SK-N-SH (cell line): Measurements from ENCODE around the gene RAPGEF2. TPM values are rescaled to one million over a fixed set of nuclear protein-coding genes. Genes with fewer than 3 reads are reported as not detected.

Experiments
- CTCF ChIA-PET: fragments of 300-600, 350-600 bp; formaldehyde crosslinking; extraction: SDS; loops from one replicate; lab custom pipeline; 2021; lab: Yijun Ruan, JAX
- POLR2A ChIA-PET: fragments of 350-600 bp; sonication (Branson Sonifier 250); formaldehyde crosslinking; extraction: SDS; loops from one replicate; lab custom pipeline; 2020; ENCODE audit warnings: antibody characterized with exemption, inconsistent platforms; lab: Yijun Ruan, JAX
- DNase-seq: peaks from one replicate; pipeline ENCODE4 v3.0.0; 2012
- H2AFZ ChIP-seq: fragments of 200-600 bp; sonication (generic); 2 replicates; pipeline ENCODE4 v1.8.1; 2016; ENCODE audit warnings: antibody characterized with exemption, mild to moderate bottlenecking, low read depth
- H3F3A ChIP-seq: fragments of 200-600 bp; sonication (generic); replicated peaks from 2 replicates; pipeline ENCODE3; 2016; ENCODE audit warnings: antibody characterized with exemption, mild to moderate bottlenecking; ENCODE audit not compliant: insufficient read depth
- H3K27ac ChIP-seq, 2 experiments: fragments of 200-500 bp in 1 of 2; fragments of 200-600 bp in 1 of 2; sonication (Bioruptor generic) in 1 of 2; sonication (generic), shearing (Covaris generic) in 1 of 2; 2 replicates each; pipeline versions ENCODE4 v1.5.1 to v1.6.1; 2014 to 2016; ENCODE audit warnings: low read depth in 2 of 2, inconsistent platforms in 1 of 2, low read length in 1 of 2, mild to moderate bottlenecking in 1 of 2, mixed read lengths in 1 of 2
- H3K27me3 ChIP-seq: fragments of 200-600 bp; sonication (generic), shearing (Covaris generic); 2 replicates; pipeline ENCODE4 v1.6.1; 2016; ENCODE audit warnings: mixed run types; ENCODE audit not compliant: insufficient read depth
- H3K36me3 ChIP-seq, 2 experiments: fragments of 200-500 bp in 1 of 2; fragments of 200-600 bp in 1 of 2; sonication (Bioruptor generic) in 1 of 2; sonication (generic) in 1 of 2; replicated peaks in 1 of 2; 2 replicates each; pipeline versions ENCODE3 to v1.5.1; 2014 to 2016; ENCODE audit warnings: low read length in 1 of 2, mild to moderate bottlenecking in 1 of 2; ENCODE audit not compliant: insufficient read depth in 2 of 2, control insufficient read depth in 1 of 2
- H3K4me1 ChIP-seq, 2 experiments: fragments of 200-500 bp in 1 of 2; fragments of 200-600 bp in 1 of 2; sonication (Bioruptor generic) in 1 of 2; sonication (generic), shearing (Covaris generic) in 1 of 2; 2 replicates each; pipeline versions ENCODE4 v1.5.1 to v1.6.1; 2014 to 2016; ENCODE audit warnings: low read depth in 1 of 2, low read length in 1 of 2, mixed run types in 1 of 2; ENCODE audit not compliant: insufficient read depth in 2 of 2, control insufficient read depth in 1 of 2
- H3K4me2 ChIP-seq: fragments of 200-600 bp; sonication (generic), shearing (Covaris generic); 2 replicates; pipeline ENCODE4 v1.6.1; 2017; ENCODE audit warnings: mixed run types
- H3K4me3 ChIP-seq, 2 experiments: fragments of 200-500 bp in 1 of 2; fragments of 200-600 bp in 1 of 2; sonication (Bioruptor generic) in 1 of 2; sonication (generic), shearing (Covaris generic) in 1 of 2; 2 replicates each; pipeline versions ENCODE4 v1.5.1 to v1.8.1; 2014 to 2016; ENCODE audit warnings: low read depth in 2 of 2, inconsistent platforms in 1 of 2, low read length in 1 of 2, mild to moderate bottlenecking in 1 of 2, mixed read lengths in 1 of 2, moderate library complexity in 1 of 2
- H3K79me2 ChIP-seq: fragments of 200-600 bp; sonication (generic); 2 replicates; pipeline ENCODE4 v1.8.1; 2017; ENCODE audit warnings: mild to moderate bottlenecking; ENCODE audit not compliant: insufficient read depth
- H3K9ac ChIP-seq: fragments of 200-600 bp; sonication (generic); 2 replicates; pipeline ENCODE4 v1.6.1; 2017; ENCODE audit warnings: mixed run types
- H3K9me2 ChIP-seq: fragments of 200-600 bp; sonication (generic); 2 replicates; pipeline ENCODE4 v1.6.1; 2017; ENCODE audit warnings: mixed run types
- H3K9me3 ChIP-seq: fragments of 200-600 bp; sonication (generic); 2 replicates; pipeline ENCODE4 v1.6.1; 2017; ENCODE audit warnings: mixed run types, mild to moderate bottlenecking, moderate library complexity
- H4K20me1 ChIP-seq: fragments of 200-600 bp; sonication (generic); 2 replicates; pipeline ENCODE4 v1.6.1; 2017; ENCODE audit warnings: mild to moderate bottlenecking, mixed run types; ENCODE audit not compliant: insufficient read depth
- CHD2 ChIP-seq: fragments of 150-350 bp; IDR thresholded peaks from 2 replicates; pipeline ENCODE4 v1.6.1; 2018; ENCODE audit warnings: low read length; ENCODE audit not compliant: partially characterized antibody
- EZH2phosphoT487 ChIP-seq: fragments of 200-600 bp; sonication (generic); IDR thresholded peaks from 2 replicates; pipeline ENCODE4 v1.6.1; 2017; ENCODE audit warnings: low read depth, mixed run types, mild to moderate bottlenecking, antibody characterized with exemption, moderate library complexity, borderline replicate concordance
- FOXJ3 ChIP-seq: sonication (generic); formaldehyde crosslinking; IDR thresholded peaks from 2 replicates; pipeline ENCODE4 v1.5.1; 2020; ENCODE audit warnings: mild to moderate bottlenecking, missing genetic modification reagents
- FOXM1 ChIP-seq: IDR thresholded peaks from 2 replicates; pipeline ENCODE4 v1.4.0; 2012; ENCODE audit warnings: low read depth, mild to moderate bottlenecking
- JUND ChIP-seq: IDR thresholded peaks from 2 replicates; pipeline ENCODE4 v1.4.0; 2012
- NFIC ChIP-seq: IDR thresholded peaks from 2 replicates; pipeline ENCODE4 v1.4.0; 2012; ENCODE audit warnings: borderline replicate concordance
- RAD21 ChIP-seq: IDR thresholded peaks from 2 replicates; pipeline ENCODE4 v1.6.1; 2012; ENCODE audit warnings: mild to moderate bottlenecking, low read length
- RFX5 ChIP-seq: IDR thresholded peaks from 2 replicates; pipeline ENCODE4 v1.6.1; 2012; ENCODE audit warnings: mild to moderate bottlenecking, improper control_type of control experiment, low read length
- RXRA ChIP-seq: IDR thresholded peaks from 2 replicates; pipeline ENCODE4 v1.4.0; 2012; ENCODE audit warnings: low read depth, mild to moderate bottlenecking, borderline replicate concordance
- SMC3 ChIP-seq: IDR thresholded peaks from 2 replicates; pipeline ENCODE4 v1.6.1; 2012; ENCODE audit warnings: low read depth, low read length, improper control_type of control experiment
- TAF1 ChIP-seq: IDR thresholded peaks from 2 replicates; pipeline ENCODE4 v1.6.1; 2012; ENCODE audit warnings: low read depth, mild to moderate bottlenecking, low read length, moderate library complexity, borderline replicate concordance
- TEAD4 ChIP-seq: IDR thresholded peaks from 2 replicates; pipeline ENCODE4 v1.4.0; 2012; ENCODE audit warnings: mild to moderate bottlenecking, borderline replicate concordance; ENCODE audit not compliant: insufficient read depth
- WGBS: methylation state at CpG from one replicate; pipeline ENCODE4 v1.1.6; 2017; ENCODE audit warnings: low lambda C conversion rate; 5-methylcytosine and 5-hydroxymethylcytosine counted together
- polyA plus RNA-seq, 3 experiments: library from polyadenylated mRNA; depleted of rRNA; stranded (reverse); fragments of >200 nt; gene quantifications; 2 replicates each; pipeline ENCODE4 v1.2.3, GENCODE V29; 2012
- TF ChIP-seq, protein P1 (sequence below): IDR thresholded peaks from 2 replicates; pipeline ENCODE4; 2012
- TF ChIP-seq, protein P2 (sequence below): fragments of 200-600 bp; sonication (generic); IDR thresholded peaks from 2 replicates; pipeline ENCODE4 v1.6.1; 2017; ENCODE audit warnings: antibody characterized with exemption, mild to moderate bottlenecking, moderate library complexity
- TF ChIP-seq, protein P3 (sequence below): IDR thresholded peaks from 2 replicates; pipeline ENCODE4 v1.4.0; 2012; ENCODE audit warnings: low read depth

The RAPGEF2 gene
- polyA plus RNA-seq, 1 of the 3 experiments (the other 2 are of a cell fraction): 19.2 TPM

DNA sequence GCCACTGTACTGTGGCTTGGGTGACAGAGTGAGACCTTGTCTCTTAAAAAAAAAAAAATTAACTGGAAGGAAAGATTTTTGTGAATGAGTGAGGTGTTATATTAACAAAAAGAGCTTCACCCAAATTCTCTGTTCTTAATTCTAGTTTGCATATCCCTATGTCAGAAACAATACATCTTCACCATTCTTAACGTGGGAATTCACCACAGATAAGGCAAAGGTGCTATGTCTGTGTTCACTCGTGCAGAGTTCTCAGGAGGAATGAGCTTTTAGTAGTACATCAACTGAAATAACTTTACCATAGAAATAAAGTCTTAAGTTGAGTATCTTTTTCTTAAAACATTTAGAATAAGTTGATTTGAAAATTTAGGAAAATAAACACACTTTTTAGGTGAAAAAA is 135.1 kb downstream of the RAPGEF2 start:
- 97% methylated on average over 2 of the region's 2 CpGs for WGBS
- Histone ChIP-seq H3K4me2 (no peak overlapping the region), H2AFZ (no peak overlapping the region)
- TF ChIP-seq CHD2 (no peak), SMC3 (no peak), TEAD4 (no peak), RXRA (no peak), FOXJ3 (CRISPR knock-in tag) (no peak)
- TF ChIP-seq, protein P1, sequence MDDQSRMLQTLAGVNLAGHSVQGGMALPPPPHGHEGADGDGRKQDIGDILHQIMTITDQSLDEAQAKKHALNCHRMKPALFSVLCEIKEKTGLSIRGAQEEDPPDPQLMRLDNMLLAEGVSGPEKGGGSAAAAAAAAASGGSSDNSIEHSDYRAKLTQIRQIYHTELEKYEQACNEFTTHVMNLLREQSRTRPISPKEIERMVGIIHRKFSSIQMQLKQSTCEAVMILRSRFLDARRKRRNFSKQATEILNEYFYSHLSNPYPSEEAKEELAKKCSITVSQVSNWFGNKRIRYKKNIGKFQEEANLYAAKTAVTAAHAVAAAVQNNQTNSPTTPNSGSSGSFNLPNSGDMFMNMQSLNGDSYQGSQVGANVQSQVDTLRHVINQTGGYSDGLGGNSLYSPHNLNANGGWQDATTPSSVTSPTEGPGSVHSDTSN: no peak
- TF ChIP-seq, protein P2, sequence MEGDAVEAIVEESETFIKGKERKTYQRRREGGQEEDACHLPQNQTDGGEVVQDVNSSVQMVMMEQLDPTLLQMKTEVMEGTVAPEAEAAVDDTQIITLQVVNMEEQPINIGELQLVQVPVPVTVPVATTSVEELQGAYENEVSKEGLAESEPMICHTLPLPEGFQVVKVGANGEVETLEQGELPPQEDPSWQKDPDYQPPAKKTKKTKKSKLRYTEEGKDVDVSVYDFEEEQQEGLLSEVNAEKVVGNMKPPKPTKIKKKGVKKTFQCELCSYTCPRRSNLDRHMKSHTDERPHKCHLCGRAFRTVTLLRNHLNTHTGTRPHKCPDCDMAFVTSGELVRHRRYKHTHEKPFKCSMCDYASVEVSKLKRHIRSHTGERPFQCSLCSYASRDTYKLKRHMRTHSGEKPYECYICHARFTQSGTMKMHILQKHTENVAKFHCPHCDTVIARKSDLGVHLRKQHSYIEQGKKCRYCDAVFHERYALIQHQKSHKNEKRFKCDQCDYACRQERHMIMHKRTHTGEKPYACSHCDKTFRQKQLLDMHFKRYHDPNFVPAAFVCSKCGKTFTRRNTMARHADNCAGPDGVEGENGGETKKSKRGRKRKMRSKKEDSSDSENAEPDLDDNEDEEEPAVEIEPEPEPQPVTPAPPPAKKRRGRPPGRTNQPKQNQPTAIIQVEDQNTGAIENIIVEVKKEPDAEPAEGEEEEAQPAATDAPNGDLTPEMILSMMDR: no peak
- TF ChIP-seq, all 33 proteins: peak for 0
- no peaks in the 10 kb centered on the region for H3K9me2 ChIP-seq
- no peaks in the 10 kb centered on the region for H3K9me3 ChIP-seq
- POLR2A ChIA-PET: no interaction called here
- no peak for DNase-seq
- peaks cover 6% of the 10 kb centered on the region for H3F3A ChIP-seq
- H3K4me1 ChIP-seq: peaks cover 0 to 7% of the 10 kb centered on the region in 2 experiments; a peak in 1 of 4 replicates
- H3K27me3 ChIP-seq: no peaks in the 10 kb centered on the region
- H3K4me3 ChIP-seq: no peak overlapping the region
- no peak overlapping the region for H3K27ac ChIP-seq
- H3K9ac ChIP-seq: no peak overlapping the region
- CTCF ChIA-PET: interaction anchor here (1.2 kb wide), 1 partner anchor 11 kb away, joined by 3 read pairs; no protein-coding TSS in a partner anchor
- peaks cover 39% of the 10 kb centered on the region for H3K79me2 ChIP-seq
- no peaks in the 10 kb centered on the region for H4K20me1 ChIP-seq
- H3K36me3 ChIP-seq: peaks cover 6 to 34% of the 10 kb centered on the region in 2 experiments

DNA sequence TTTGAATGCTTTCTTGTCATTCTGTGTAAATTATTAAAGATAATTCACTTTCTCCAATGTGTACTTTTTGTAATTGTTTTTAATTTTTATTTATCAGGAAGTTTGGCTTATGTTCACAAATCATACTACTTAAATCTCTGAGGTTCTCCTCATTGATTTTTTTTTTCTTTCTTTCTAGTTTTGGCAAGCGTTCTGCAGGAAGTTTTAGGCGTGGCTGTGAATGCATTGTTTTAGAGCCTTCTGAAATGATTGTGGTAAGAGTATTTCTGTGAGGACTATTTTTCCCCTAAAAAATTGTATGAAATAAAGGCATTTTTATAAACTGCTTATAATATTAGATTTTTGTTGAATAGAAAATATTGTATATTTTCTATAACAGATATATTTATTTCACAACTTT is 135.8 kb downstream of the RAPGEF2 start:
- H3K27me3 ChIP-seq: no peaks in the 10 kb centered on the region
- H3K4me3 ChIP-seq: no peak overlapping the region
- POLR2A ChIA-PET: no interaction called here
- no peak overlapping the region for H3K4me2 ChIP-seq
- H3K79me2 ChIP-seq: peaks cover 32% of the 10 kb centered on the region
- H2AFZ ChIP-seq: no peak overlapping the region
- H4K20me1 ChIP-seq: no peaks in the 10 kb centered on the region
- H3K9ac ChIP-seq: no peak overlapping the region
- TF ChIP-seq, protein P2: no peak
- TF ChIP-seq TEAD4: no peak
- no peak for TF ChIP-seq NFIC
- TF ChIP-seq, protein P3, sequence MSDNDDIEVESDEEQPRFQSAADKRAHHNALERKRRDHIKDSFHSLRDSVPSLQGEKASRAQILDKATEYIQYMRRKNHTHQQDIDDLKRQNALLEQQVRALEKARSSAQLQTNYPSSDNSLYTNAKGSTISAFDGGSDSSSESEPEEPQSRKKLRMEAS: no peak
- TF ChIP-seq TAF1: no peak
- no peak for TF ChIP-seq SMC3
- TF ChIP-seq EZH2phosphoT487: no peak
- TF ChIP-seq RAD21: no peak
- no peak for TF ChIP-seq JUND
- TF ChIP-seq RFX5: no peak
- TF ChIP-seq FOXM1: no peak
- peaks cover 6% of the 10 kb centered on the region for H3F3A ChIP-seq
- H3K4me1 ChIP-seq: peaks cover 0 to 7% of the 10 kb centered on the region in 2 experiments; a peak in 1 of 4 replicates
- no peaks in the 10 kb centered on the region for H3K9me3 ChIP-seq
- no peak for DNase-seq
- H3K9me2 ChIP-seq: no peaks in the 10 kb centered on the region
- CTCF ChIA-PET: interaction anchor here (1.1 kb wide), 1 partner anchor 11 kb away, joined by 3 read pairs; no protein-coding TSS in a partner anchor
- H3K27ac ChIP-seq: no peak overlapping the region
- 91% methylated on average over 2 of the region's 2 CpGs for WGBS
- H3K36me3 ChIP-seq: peaks cover 6 to 33% of the 10 kb centered on the region in 2 experiments
